Panc1 (cell line): ENCODE results near the gene EPB41L4B.

Experiments
- CTCF ChIP-seq: fragments of 450-650 bp; IDR thresholded peaks from 2 replicates; pipeline ENCODE4 v1.5.1; 2017; ENCODE audit warnings: mild to moderate bottlenecking
- POLR2AphosphoS5 ChIP-seq: IDR thresholded peaks from 2 replicates; pipeline ENCODE4 v1.6.1; 2012; ENCODE audit warnings: mild to moderate bottlenecking, low read depth, low read length, moderate library complexity
- SIN3A ChIP-seq: IDR thresholded peaks from 2 replicates; pipeline ENCODE4 v1.6.1; 2012; ENCODE audit warnings: low read depth, mild to moderate bottlenecking, low read length, moderate library complexity, borderline replicate concordance; ENCODE audit not compliant: insufficient read depth
- TF ChIP-seq, protein P1 (sequence below), 2 experiments: IDR thresholded peaks; 2 replicates each; pipeline ENCODE4 v1.6.1; 2011 to 2012; ENCODE audit warnings: low read depth in 2 of 2, control low read depth in 1 of 2, low read length in 1 of 2, mild to moderate bottlenecking in 1 of 2, moderate library complexity in 1 of 2; ENCODE audit not compliant: insufficient read depth in 1 of 2

- TF ChIP-seq, protein P1, sequence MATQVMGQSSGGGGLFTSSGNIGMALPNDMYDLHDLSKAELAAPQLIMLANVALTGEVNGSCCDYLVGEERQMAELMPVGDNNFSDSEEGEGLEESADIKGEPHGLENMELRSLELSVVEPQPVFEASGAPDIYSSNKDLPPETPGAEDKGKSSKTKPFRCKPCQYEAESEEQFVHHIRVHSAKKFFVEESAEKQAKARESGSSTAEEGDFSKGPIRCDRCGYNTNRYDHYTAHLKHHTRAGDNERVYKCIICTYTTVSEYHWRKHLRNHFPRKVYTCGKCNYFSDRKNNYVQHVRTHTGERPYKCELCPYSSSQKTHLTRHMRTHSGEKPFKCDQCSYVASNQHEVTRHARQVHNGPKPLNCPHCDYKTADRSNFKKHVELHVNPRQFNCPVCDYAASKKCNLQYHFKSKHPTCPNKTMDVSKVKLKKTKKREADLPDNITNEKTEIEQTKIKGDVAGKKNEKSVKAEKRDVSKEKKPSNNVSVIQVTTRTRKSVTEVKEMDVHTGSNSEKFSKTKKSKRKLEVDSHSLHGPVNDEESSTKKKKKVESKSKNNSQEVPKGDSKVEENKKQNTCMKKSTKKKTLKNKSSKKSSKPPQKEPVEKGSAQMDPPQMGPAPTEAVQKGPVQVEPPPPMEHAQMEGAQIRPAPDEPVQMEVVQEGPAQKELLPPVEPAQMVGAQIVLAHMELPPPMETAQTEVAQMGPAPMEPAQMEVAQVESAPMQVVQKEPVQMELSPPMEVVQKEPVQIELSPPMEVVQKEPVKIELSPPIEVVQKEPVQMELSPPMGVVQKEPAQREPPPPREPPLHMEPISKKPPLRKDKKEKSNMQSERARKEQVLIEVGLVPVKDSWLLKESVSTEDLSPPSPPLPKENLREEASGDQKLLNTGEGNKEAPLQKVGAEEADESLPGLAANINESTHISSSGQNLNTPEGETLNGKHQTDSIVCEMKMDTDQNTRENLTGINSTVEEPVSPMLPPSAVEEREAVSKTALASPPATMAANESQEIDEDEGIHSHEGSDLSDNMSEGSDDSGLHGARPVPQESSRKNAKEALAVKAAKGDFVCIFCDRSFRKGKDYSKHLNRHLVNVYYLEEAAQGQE (IDR thresholded peaks at IDR 0.05; ENCODE audit: insufficient read depth in 1 of 2, low read depth in 2 of 2, low read length in 1 of 2), result no peak
- TF ChIP-seq CTCF (no peak), POLR2AphosphoS5 (no peak), SIN3A (no peak)
Observed at GRCh38 chr9:109122726-109123621, 197.9 kb downstream of the EPB41L4B start.
